GM21619 (cell line): ENCODE data around the gene TMEM151A.
A peak's percentile ranks its signal among the peaks of the same experiment; 100 is the strongest.

ENCODE experiments used
- ATAC-seq: cut with Tn5 transposase; IDR thresholded peaks from one replicate; pipeline ENCODE4 v1.9.1; 2021; ENCODE audit not compliant: unreplicated experiment

Gene TMEM151A

GRCh38 chr11:66282468-66283455 is 8.9 kb upstream of the TMEM151A start:
- ATAC-seq: peak; percentile 63

- ATAC-seq: no peak
These were observed 8.1 kb upstream of the TMEM151A start for GRCh38 chr11:66283461-66284105.

GRCh38 chr11:66284526-66285078 is 7.1 kb upstream of the TMEM151A start:
- no peak for ATAC-seq

GRCh38 chr11:66285250-66285947 is 6.3 kb upstream of the TMEM151A start:
- no peak for ATAC-seq

GRCh38 chr11:66286699-66287098 is 5.0 kb upstream of the TMEM151A start:
- ATAC-seq: no peak

GRCh38 chr11:66287211-66287888 is 4.3 kb upstream of the TMEM151A start:
- ATAC-seq: no peak

- ATAC-seq: no peak
These were observed 3.6 kb upstream of the TMEM151A start for GRCh38 chr11:66287889-66288670.

- ATAC-seq: peak; percentile 87
These were observed 2.8 kb upstream of the TMEM151A start, which contains the start of gene YIF1A for GRCh38 chr11:66288671-66289547. TSS of gene YIF1A (minus strand) at chr11:66289143. CDS start at chr11:66288985, 158 bp downstream.

GRCh38 chr11:66289548-66290329 is 2.0 kb upstream of the TMEM151A start:
- peak; percentile 36 for ATAC-seq

GRCh38 chr11:66290330-66290621 is 1.4 kb upstream of the TMEM151A start:
- ATAC-seq: no peak

GRCh38 chr11:66291303-66291705 is 390 bp upstream of the TMEM151A start:
- ATAC-seq: no peak

- ATAC-seq: no peak
These were observed 1.0 kb downstream of the TMEM151A start for GRCh38 chr11:66292543-66293332.

- no peak for ATAC-seq
These were observed 1.7 kb downstream of the TMEM151A start for GRCh38 chr11:66293352-66293751.

- no peak for ATAC-seq
These were observed 2.3 kb downstream of the TMEM151A start for GRCh38 chr11:66293777-66294625.

- ATAC-seq: no peak
These were observed 3.2 kb downstream of the TMEM151A start for GRCh38 chr11:66294626-66295620.
